ENCODE data around the gene UBE3C. TPM values are rescaled to one million over a fixed set of nuclear protein-coding genes. Genes with fewer than 3 reads are reported as not detected.

Gene UBE3C
- 61.0 and 66.0 TPM in 2 replicates for total RNA-seq (2014; rRNA removed; shearing (Covaris generic))

GRCh38 chr7:157138424-157139110 lies at the start of gene UBE3C:
TSS of gene UBE3C (plus strand) at chr7:157138926. CDS start at chr7:157139273, 347 bp downstream.

Small RNA genes lying within 50 kb of the gene (small RNA-seq; reads per million reads assigned to genes)
- not detected for gene AC004975.1

Other genes starting within 250 kb of the UBE3C start
- gene LMBR1, start 245.7 kb upstream of the UBE3C start, total RNA-seq (2014; rRNA removed; shearing (Covaris generic)) = 34.0 and 35.2 TPM in 2 replicates
- 38.1 and 41.2 TPM in 2 replicates for gene NOM1, start 189.2 kb upstream of the UBE3C start, total RNA-seq (2014; rRNA removed; shearing (Covaris generic))
- 1.8 and 3.2 TPM in 2 replicates for gene MNX1, start 128.3 kb upstream of the UBE3C start, total RNA-seq (2014; rRNA removed; shearing (Covaris generic))
- 220 and 223 TPM in 2 replicates for gene DNAJB6, start 198.1 kb downstream of the UBE3C start, total RNA-seq (2014; rRNA removed; shearing (Covaris generic))